ENCODE data around the gene SLC12A2.

GRCh38 chr5:128132499-128132898 is 48.9 kb downstream of the SLC12A2 start:
- TF ChIP-seq, protein P1, sequence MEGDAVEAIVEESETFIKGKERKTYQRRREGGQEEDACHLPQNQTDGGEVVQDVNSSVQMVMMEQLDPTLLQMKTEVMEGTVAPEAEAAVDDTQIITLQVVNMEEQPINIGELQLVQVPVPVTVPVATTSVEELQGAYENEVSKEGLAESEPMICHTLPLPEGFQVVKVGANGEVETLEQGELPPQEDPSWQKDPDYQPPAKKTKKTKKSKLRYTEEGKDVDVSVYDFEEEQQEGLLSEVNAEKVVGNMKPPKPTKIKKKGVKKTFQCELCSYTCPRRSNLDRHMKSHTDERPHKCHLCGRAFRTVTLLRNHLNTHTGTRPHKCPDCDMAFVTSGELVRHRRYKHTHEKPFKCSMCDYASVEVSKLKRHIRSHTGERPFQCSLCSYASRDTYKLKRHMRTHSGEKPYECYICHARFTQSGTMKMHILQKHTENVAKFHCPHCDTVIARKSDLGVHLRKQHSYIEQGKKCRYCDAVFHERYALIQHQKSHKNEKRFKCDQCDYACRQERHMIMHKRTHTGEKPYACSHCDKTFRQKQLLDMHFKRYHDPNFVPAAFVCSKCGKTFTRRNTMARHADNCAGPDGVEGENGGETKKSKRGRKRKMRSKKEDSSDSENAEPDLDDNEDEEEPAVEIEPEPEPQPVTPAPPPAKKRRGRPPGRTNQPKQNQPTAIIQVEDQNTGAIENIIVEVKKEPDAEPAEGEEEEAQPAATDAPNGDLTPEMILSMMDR (conservative IDR thresholded peaks at IDR 0.05; ENCODE audit: low read depth in 2 of 2): no peak
- TF ChIP-seq POLR2AphosphoS5 (IDR thresholded peaks at IDR 0.05; ENCODE audit: low read depth) (no peak), EZH2 (IDR thresholded peaks at IDR 0.05; ENCODE audit: low read depth, unreplicated experiment) (no peak), CREB1 (CRISPR knock-in tag; IDR thresholded peaks at IDR 0.05; ENCODE audit: low read depth) (no peak), EZH2phosphoT487 (IDR thresholded peaks at IDR 0.05; ENCODE audit: unreplicated experiment) (no peak), REST (IDR thresholded peaks at IDR 0.05; ENCODE audit: unreplicated experiment) (no peak)

Measured in GM23338 (cell line).